Esophagus squamous epithelium (tissue), 5 donors: ENCODE results near the gene SPDYE2B. TPM values are rescaled to one million over a fixed set of nuclear protein-coding genes. Genes with fewer than 3 reads are reported as not detected.
"Not testable (repeated sequence)": the region's sequence is repeated elsewhere in the genome, so short reads cannot be mapped to it uniquely, and the experiment has no call there.

Source experiments
- DNase-seq: peaks from one replicate; lab custom pipeline; 2025; lab: John Stamatoyannopoulos, UW
- H3K27ac ChIP-seq, 4 donors: fragments of 200-600 bp; sonication (generic); one replicate each; pipeline ENCODE4 v1.5.1; 2016 to 2019; ENCODE audit warnings: mild to moderate bottlenecking in 1 of 4
- H3K27me3 ChIP-seq, 4 donors: fragments of 200-600 bp; sonication (generic); 1 replicate in 3 of 4; 2 replicates in 1 of 4; pipeline versions ENCODE4 v1.5.1 to v1.6.0; 2017 to 2021; ENCODE audit warnings: antibody characterized with exemption in 1 of 4
- H3K36me3 ChIP-seq, 3 donors: fragments of 200-600 bp; sonication (generic); one replicate each; pipeline ENCODE4 v1.5.1; 2016 to 2019
- H3K4me1 ChIP-seq, 3 donors: fragments of 200-600 bp; sonication (generic); one replicate each; pipeline ENCODE4 v1.5.1; 2017 to 2019
- H3K4me3 ChIP-seq, 4 donors: fragments of 200-600 bp; sonication (generic); 1 replicate in 3 of 4; 2 replicates in 1 of 4; pipeline ENCODE4 v1.5.1; 2016 to 2019; ENCODE audit warnings: mild to moderate bottlenecking in 2 of 4, moderate library complexity in 1 of 4
- H3K9me3 ChIP-seq, 3 donors: fragments of 200-600 bp; sonication (generic); one replicate each; pipeline ENCODE4 v1.5.1; 2016 to 2019
- WGBS, 2 donors: methylation state at CpG; one replicate each; pipeline ENCODE4 v1.1.5; 2018; 5-methylcytosine and 5-hydroxymethylcytosine counted together
- intact Hi-C: fragments of 100-400 bp; cut with DNase I; formaldehyde crosslinking; loops from one replicate; pipeline ENCODE4 v1.15.0; 2022
- small RNA-seq, 4 donors: library from RNA; depleted of rRNA; stranded (forward); fragments of <200 nt; gene quantifications; one replicate each; pipeline ENCODE3, GENCODE V24; 2016
- total RNA-seq, 4 donors: library from RNA; depleted of rRNA; stranded (reverse); fragments of >200 nt; gene quantifications; one replicate each; pipeline ENCODE4 v1.1.0, GENCODE V29; 2016
- donor health status: DM: yes; HTN: yes; CAD: no.

The SPDYE2B gene
- total RNA-seq, 4 donors from 2014 or later = not detected

GRCh38 chr7:102696009-102696408 is 45.9 kb downstream of the SPDYE2B start:
- 22% methylated on average over 1 of the region's 2 CpGs; no CpG with 5 or more reads in 1 of the 2 donors for WGBS, 2 donors
- H3K9me3 ChIP-seq, H3K27me3 ChIP-seq, intact Hi-C loops, H3K27ac ChIP-seq, H3K4me1 ChIP-seq, H3K36me3 ChIP-seq, H3K4me3 ChIP-seq, DNase-seq: not testable (repeated sequence)

GRCh38 chr7:102697642-102698512 is 47.8 kb downstream of the SPDYE2B start:
- H3K27me3 ChIP-seq, H3K9me3 ChIP-seq, H3K27ac ChIP-seq, intact Hi-C loops, H3K4me3 ChIP-seq, H3K4me1 ChIP-seq, H3K36me3 ChIP-seq, DNase-seq: not testable (repeated sequence)
- WGBS, 2 donors = 72% methylated on average over 5 of the region's 5 CpGs

GRCh38 chr7:102698962-102699750 is 49.0 kb downstream of the SPDYE2B start:
- 56 to 65% methylated on average over 9 of the region's 9 CpGs for WGBS, 2 donors
- H3K4me3 ChIP-seq, intact Hi-C loops, H3K27ac ChIP-seq, H3K27me3 ChIP-seq, H3K4me1 ChIP-seq, H3K9me3 ChIP-seq, DNase-seq, H3K36me3 ChIP-seq: not testable (repeated sequence)

Small RNA genes within 50 kb of the gene (small RNA-seq; reads per million reads assigned to genes)
- 0 reads per million in 4 donors for gene AC105052.3
- 0 reads per million in 4 donors for gene UPK3BL1

Other genes starting within 250 kb of the SPDYE2B start
- 1 to 10 TPM in 3 of 4 donors, under 1 TPM in 1; 0.30 to 9.1 (median 5.1) TPM for gene ORAI2, start 216.7 kb upstream of the SPDYE2B start, total RNA-seq
- gene ALKBH4, start 185.5 kb upstream of the SPDYE2B start, total RNA-seq = 10 to 100 TPM in 3 of 4 donors, 1 to 10 TPM in 1; 7.3 to 31.7 (median 13.3) TPM
- gene LRWD1, start 185.3 kb upstream of the SPDYE2B start, total RNA-seq = 10 to 100 TPM in 2 of 4 donors, 1 to 10 TPM in 2; 5.8 to 16.9 (median 11.2) TPM
- gene POLR2J, start 171.4 kb upstream of the SPDYE2B start, total RNA-seq = 10 to 100 TPM; 16.8 to 36.0 (median 22.5) TPM
- gene RASA4B, start 132.5 kb upstream of the SPDYE2B start, total RNA-seq = 1 to 10 TPM in 3 of 4 donors, under 1 TPM in 1; 0.97 to 4.2 (median 1.9) TPM
- gene UPK3BL2, start 106.6 kb upstream of the SPDYE2B start, total RNA-seq = 100 to 1,000 TPM in 1 of 4 donors, 10 to 100 TPM in 2, 1 to 10 TPM in 1; 8.6 to 158 (median 16.9) TPM
- gene SPDYE2, start 99.1 kb upstream of the SPDYE2B start, total RNA-seq = not detected
- 10 to 100 TPM; 10.8 to 20.4 (median 13.7) TPM for gene POLR2J3, start 77.7 kb upstream of the SPDYE2B start, total RNA-seq
- 10 to 100 TPM in 2 of 4 donors, 1 to 10 TPM in 2; 2.3 to 19.3 (median 11.7) TPM for gene RASA4, start 33.6 kb upstream of the SPDYE2B start, total RNA-seq
- gene UPK3BL1, start 7.5 kb upstream of the SPDYE2B start, total RNA-seq = 100 to 1,000 TPM in 3 of 4 donors, 10 to 100 TPM in 1; 88.5 to 813 (median 160) TPM
- 1 to 10 TPM in 3 of 4 donors, not detected in 1; 1.5 to 6.7 (median 2.1) TPM for gene POLR2J2, start 21.3 kb downstream of the SPDYE2B start, total RNA-seq
- 10 to 100 TPM in 2 of 4 donors, 1 to 10 TPM in 2; 8.5 to 16.3 (median 11.7) TPM for gene FAM185A, start 98.7 kb downstream of the SPDYE2B start, total RNA-seq